HT1080 (cell line): ENCODE data around the gene BCL6B. TPM values are rescaled to one million over a fixed set of nuclear protein-coding genes. Genes with fewer than 3 reads are reported as not detected.
A peak's percentile ranks its signal among the peaks of the same experiment; 100 is the strongest.
"Not testable (repeated sequence)": the region's sequence is repeated elsewhere in the genome, so short reads cannot be mapped to it uniquely, and the experiment has no call there.

ENCODE experiments used
- DNase-seq: peaks from one replicate; pipeline ENCODE4 v3.0.0-alpha.2; 2015; ENCODE audit warnings: low read depth
- polyA plus RNA-seq, 2 experiments: library from polyadenylated mRNA; depleted of rRNA; stranded (reverse); fragments of >200 nt; gene quantifications; 2 replicates each; pipeline ENCODE4 v1.2.3, GENCODE V29; 2015
- total RNA-seq: library from RNA; depleted of rRNA; stranded (reverse); fragments of >200 nt; shearing (Covaris generic); gene quantifications from 2 replicates; pipeline ENCODE4 v1.2.3, GENCODE V29; 2014; rRNA removed

Gene BCL6B, protein sequence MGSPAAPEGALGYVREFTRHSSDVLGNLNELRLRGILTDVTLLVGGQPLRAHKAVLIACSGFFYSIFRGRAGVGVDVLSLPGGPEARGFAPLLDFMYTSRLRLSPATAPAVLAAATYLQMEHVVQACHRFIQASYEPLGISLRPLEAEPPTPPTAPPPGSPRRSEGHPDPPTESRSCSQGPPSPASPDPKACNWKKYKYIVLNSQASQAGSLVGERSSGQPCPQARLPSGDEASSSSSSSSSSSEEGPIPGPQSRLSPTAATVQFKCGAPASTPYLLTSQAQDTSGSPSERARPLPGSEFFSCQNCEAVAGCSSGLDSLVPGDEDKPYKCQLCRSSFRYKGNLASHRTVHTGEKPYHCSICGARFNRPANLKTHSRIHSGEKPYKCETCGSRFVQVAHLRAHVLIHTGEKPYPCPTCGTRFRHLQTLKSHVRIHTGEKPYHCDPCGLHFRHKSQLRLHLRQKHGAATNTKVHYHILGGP
- not detected in 2 replicates for total RNA-seq
- polyA plus RNA-seq (2015; cell fraction: cytosol; rRNA removed) = not detected in 2 replicates
- 0.05 TPM in 1 of 2 replicates, not detected in the other for polyA plus RNA-seq (2015; cell fraction: nucleus; rRNA removed)

DNA sequence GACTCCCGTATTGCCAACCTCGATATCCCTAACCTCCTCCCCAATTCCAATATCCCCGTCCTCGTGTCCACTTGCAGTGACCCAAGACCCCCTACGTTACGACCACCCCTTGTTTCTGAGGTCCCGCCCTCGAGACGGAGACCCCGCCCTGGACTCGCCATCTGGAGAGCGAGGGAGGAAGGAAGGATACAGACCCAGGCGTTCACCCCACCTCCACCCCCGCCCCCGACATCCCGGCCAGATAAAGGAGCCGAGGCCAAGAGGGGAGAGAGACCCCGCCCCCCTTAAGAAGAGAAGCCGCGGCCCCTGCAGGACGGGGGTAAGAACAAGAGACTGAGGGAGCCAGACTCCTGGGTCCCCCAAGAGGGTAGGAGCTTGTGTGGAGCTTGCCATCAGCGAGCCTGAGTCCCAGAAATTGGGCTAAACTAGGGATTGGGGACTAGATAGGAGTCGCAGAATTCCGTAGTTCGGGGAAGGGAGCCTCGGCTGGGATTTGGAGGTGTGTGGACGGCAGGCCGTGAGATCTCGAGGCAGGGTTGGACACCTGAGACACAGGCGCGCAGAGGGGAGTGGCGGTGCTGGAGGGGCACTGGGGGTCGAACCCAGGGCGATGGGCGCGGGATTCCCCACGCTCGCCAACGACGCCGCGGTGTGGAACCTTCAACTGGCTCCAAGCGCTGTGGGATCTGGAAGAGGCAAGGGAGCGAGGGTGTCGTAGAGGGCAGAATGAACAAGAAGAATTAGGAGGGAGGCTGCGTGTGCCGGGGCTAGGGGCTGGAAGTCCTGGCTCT is at the start of gene BCL6B:
TSS of gene BCL6B (plus strand) at position 270 of the 791 bp plus-strand sequence. CDS start 622 bp downstream, outside the sequence.
- DNase-seq = no peak

DNA sequence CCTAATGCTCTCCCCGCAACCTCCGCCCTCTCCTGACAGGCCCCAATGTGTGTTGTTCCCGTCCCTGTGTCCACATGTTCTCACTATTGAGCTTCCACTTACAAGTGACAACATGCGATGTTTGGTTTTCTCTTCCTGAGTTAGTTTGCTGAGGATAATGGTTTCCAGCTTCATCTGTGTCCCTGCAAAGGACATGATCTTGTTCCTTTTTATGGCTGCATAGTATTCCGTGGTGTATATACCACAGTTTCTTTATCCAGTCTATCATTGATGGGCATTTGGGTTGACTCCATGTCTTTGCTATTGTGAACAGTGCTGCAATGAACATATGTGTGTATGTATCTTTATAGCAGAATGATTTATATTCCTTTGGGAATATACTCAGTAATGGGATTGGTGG is 43.4 kb upstream of the BCL6B start:
- not testable (repeated sequence) for DNase-seq

DNA sequence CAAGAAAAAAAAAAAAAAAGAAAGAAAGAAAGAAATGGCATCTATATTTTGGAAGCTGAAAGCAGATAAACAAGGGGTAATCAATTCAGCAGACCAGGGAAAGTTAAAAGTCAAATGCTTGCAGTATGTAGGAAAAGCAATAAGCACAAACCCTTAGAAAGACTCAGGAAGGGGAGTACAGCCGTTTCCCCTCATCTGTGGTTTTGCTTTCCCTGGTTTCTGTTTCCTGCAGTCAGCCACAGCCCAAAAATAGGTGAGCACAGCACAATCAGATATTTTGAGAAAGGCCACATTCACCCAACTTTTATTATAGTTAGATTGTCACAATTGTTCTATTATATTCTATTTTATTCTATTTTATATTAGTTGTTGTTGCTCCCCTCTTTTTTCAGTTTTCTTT is 41.4 kb upstream of the BCL6B start:
- no peak for DNase-seq

DNA sequence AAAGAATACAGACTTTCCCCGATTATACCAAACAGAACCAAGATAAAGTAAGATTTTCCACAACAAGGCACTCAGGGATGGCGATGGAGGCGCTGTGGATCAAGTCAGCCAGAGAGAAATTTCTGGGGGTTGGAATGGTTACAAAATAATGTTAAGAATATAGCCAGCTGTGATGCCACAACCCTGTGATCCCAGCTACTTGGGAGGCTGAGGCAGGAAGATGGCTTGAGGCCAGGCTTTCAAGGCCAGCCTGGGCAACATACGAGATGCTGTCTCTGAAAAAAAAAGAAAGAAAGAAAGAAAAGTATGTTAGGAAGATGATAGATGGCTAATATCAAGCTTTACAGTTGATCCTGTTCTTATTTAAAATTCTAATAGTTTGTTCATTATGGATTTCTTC is 37.6 kb upstream of the BCL6B start:
- no peak for DNase-seq

DNA sequence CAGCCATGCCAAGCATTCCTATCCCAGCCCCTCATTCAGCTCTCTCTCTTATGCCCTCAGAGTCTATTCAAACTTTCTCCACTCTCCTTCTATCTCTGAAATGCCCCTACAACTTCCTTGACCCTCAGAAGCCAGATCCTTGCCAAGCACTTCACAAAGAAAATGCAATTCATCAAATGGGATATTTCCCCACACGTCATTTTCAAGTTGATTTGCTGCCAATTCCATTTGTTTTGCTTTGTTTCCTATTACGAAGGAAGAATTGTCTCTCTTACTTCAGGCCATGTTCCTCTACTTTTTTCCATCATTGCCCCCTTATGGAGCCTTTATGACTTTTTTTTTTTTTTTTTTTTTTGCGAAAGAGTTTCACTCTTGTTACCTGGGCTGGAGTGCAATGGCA is 36.2 kb upstream of the BCL6B start:
- no peak for DNase-seq

DNA sequence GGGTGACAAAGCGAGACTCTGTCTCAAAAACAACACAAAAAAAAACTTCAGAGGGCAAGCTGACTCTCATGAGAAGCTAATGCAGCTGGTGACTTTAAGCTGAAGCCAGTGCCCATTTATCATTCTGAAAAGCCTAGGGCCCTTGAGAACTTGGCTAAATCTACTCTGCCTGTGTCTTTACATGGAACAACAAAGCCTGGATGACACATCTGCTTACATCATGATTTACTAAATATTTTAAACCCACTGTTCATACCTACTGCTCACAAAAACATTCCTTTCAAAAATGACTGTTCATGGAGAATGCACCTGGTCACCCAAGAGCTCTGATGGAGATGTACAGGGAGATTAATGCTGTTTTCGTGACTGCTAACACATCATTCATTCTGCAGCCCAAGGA is 33.1 kb upstream of the BCL6B start:
- DNase-seq = no peak

DNA sequence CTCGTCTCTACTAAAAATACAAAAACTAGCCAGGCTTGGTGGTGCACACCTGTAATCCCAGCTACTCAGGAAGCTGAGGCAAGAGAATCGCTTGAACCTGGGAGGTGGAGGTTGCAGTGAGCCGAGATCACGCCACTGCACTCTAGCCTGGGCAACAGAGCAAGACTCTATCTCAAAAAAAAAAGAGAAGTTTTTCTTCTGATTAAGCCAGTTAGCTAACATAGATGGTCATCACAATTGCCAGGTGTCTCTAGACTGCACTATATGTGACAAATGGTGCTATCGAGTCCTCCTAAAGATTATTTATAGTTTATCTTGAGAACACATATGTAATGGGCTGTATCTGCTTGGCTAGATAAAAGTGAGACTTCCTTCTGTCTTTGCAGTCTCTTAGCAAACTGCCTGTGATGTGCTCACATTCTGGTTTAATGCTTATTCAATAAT is 29.2 kb upstream of the BCL6B start:
- not testable (repeated sequence) for DNase-seq

DNA sequence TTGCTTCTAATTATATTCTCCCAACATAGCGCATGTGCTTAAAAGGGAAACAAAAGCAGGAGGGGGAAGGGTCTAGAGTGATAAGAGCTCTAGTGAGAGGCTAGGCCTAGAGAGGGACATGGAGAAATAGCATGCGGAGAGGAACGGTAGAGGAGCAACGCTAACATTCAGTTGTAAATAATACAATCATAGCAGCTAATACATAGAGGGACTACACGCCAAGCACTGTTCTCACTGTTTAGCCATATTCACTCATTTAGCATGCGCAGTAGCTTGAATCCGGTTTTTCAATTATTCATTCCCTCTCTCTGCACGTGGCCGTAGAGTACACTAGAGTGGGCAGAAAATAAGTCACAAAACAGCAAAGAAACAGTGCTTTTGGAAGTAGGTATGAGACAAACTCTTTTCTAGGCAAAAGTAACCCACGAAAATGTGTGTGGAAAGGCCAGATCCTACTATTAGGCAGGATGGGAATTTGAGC is 28.7 kb upstream of the BCL6B start:
- DNase-seq = no peak

DNA sequence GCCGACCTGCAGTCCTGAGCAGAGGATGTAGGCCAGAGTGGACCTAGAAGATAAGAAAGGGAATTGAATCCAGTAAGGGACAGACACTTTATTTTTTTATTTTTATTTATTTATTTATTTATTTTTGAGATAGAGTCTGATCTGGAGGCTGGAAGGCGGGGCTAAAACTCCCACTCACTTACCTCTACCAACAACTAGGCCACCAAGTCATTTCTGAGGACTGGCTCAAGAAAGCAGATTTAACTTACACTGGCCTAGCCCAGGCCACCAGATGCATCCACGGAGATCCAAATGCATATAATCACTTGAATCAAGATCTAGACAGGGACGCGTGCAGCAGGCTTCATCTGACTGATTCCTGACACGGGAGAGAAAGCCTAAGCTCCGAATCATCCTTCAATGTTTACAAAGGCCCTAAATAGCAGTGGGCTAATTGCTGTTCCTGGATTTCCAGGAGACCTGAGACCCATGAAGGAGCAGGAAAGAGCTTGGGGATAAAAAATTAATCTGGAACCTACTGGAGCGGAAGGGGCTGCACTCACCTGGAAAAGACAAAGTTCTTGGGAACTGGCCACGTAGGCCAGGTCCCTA is 28.1 kb upstream of the BCL6B start:
- no peak for DNase-seq

DNA sequence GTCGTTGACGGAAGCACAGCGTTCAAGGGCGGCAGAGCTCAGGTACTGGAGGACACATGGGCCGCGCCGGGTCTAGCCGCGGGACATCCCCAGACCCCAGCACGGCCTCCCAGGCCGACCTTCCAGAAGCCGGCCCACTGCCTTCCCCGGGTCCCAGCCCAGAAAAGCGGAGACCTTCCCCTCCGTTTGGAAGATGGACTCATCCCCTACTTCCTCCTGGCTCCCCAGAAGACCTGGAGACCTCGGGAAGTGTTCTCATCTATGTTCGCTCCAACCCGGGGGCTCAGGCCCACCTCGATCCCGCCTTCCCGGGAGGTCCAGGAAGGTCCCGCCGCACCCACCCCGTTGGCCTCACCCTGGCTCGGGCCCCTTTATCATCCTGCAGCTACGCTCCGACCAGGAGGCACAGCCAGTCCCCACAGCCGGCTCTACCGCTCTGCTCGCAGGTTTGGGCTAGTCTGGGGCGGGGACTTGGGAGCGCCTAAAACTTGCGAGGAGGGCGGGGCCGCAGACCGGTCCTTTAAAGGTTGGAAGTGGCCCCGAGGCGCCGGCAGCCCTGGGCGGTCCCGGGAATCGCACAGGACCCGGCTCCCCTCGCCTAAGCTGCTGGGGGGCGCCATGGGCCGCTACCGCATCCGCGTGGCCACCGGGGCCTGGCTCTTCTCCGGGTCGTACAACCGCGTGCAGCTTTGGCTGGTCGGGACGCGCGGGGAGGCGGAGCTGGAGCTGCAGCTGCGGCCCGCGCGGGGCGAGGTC is 27.2 kb upstream of the BCL6B start, which contains the start of gene ALOX12:
TSS of gene ALOX12 (plus strand) at position 550 of the 756 bp plus-strand sequence. CDS start at position 619, 69 bp downstream.
- no peak for DNase-seq

DNA sequence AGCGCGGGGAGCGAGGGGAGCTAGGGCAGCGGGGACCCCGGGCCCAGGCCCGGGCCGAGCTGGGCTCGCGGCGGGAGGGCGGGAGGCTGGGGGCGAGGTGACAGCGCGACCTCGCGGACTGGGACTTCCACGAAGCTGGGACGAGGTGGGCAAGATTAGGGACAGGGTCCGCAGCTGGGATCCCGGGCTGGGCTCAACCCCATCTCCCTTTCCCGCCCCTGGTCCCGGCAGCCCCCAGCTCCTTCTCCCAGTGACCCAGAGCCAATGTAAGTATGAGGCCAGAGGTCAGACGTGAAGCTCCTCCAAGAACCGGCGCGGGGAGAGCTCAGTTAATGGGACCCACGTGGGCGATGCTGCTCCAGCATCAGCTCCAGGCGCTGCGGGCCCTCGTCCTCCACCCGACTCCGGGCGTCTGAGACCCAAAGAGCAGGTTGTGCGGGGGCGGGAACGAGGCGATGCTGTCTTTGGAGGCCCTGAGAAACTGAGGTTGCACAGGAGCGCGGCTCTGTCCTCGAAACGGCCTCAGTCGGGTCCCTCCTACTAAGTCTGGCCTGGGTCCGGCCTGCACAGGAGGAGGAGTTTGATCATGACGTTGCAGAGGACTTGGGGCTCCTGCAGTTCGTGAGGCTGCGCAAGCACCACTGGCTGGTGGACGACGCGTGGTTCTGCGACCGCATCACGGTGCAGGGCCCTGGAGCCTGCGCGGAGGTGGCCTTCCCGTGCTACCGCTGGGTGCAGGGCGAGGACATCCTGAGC is 26.4 kb upstream of the BCL6B start:
- no peak for DNase-seq

DNA sequence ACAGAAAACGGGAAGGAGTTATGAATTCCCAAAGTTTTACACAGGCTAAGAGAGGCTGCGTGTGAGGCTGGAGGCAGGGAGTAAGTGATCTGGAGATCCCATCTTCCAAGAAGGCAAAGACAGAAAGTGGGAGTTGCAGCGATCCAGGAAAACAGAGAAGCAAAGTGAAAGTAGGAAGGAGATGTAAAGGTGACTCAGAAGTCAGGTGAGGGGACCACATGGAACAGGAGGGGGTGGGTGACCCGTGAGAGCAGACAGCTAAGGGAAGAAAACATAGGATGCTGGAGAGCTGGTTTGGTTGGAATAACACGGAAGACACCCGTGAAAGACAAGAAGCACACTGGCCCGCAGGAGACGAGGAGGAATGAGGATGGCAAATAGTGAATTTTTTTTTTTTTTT is 25.7 kb upstream of the BCL6B start:
- DNase-seq = no peak

DNA sequence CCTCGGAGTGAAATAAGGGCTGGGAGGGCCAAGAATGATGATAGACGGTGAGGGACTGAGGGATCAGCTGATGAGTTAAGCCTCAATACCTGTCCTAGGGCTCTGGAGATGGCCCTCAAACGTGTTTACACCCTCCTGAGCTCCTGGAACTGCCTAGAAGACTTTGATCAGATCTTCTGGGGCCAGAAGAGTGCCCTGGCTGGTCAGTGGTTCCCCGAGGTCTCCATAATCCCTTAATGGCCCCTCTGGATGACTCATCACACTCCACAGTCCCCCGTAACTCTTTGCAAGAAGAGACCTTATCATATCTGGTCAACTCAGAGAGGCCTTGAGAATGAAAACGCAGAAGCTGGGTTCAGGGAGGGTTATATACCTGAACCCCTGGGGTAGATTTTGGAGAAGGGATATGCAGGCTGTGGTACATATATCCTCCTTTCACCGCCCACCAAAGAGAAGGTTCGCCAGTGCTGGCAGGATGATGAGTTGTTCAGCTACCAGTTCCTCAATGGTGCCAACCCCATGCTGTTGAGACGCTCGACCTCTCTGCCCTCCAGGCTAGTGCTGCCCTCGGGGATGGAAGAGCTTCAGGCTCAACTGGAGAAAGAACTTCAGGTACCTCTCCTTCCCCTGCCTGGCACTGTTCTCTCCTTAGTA is 23.9 kb upstream of the BCL6B start:
- DNase-seq = no peak

DNA sequence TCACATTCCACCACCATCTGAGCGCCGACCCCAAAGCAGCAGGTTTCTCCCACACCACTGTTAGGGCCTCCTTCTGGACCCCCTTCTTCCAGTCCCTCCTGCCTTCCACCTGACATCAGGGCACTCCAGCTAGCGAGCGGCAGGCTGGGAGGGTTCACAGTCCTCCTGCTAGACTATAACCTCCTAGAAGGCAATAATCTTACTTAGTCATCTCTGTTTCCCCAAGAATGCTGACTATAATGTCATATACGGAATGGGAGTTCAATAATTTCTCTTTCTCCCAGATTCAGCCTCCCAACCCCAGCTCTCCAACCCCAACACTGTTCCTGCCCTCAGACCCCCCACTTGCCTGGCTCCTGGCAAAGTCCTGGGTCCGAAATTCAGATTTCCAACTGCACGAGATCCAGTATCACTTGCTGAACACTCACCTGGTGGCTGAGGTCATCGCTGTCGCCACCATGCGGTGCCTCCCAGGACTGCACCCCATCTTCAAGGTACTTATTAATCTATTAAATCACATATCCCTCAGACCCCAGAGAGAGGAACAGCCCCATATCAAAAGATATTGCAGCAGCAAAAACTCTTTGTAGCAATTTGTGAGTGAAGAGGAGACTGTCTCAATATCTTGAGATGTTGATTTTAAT is 21.4 kb upstream of the BCL6B start:
- peak; percentile 29 for DNase-seq

DNA sequence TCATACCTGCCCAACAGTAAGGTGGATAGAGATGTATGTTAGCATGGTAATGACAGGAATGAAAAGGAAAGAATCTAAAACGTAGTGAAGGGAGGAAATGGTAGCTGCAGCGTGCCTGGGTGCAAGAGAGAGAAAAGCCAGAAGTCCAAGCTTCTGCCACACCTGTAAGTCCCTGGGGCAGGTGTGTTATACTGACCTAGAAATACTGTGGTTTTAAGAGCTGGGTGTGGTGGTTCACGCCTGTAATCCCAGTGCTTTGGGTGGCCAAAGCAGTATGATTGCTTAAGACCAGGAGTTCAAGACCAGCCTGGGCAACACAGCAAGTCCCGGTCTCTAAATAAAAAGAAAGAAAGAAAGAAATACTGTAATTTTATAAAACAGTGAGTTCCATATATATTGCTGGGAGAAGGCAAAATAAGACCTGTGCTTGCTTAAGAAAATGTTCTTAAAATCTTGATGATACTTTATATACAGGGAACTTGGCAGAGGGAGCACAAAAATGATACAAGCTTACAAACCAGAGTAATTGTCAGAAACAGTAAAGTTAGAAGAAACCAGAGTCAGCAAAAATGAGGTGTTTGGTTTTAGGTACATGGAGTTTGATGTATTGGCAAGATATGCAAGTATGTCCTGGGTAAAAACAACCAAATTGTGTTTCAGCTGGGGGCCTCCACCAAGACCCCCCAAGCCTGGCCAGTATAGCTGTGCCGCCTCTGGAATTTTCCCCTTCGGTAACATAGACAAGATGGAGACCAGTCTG is 20.4 kb upstream of the BCL6B start:
- DNase-seq = no peak

DNA sequence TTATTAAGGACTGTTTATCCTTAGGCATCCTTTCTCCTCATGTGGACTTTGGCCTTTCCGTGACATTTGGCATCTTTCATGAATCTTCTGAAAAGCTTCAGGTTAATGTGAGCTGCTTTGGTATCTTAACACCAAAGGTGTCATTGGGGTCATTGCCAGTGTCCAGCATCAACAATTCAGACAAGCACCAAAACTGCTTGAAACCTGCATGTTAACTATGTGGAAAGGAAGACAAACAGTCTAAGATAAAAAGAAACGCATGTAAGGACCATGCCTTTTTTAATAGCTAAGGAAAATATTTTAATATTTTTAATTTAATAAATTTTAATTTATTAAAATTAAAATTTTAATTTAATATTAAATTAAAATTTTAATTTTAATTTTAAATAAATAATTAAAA is 19.1 kb upstream of the BCL6B start:
- no peak for DNase-seq

DNA sequence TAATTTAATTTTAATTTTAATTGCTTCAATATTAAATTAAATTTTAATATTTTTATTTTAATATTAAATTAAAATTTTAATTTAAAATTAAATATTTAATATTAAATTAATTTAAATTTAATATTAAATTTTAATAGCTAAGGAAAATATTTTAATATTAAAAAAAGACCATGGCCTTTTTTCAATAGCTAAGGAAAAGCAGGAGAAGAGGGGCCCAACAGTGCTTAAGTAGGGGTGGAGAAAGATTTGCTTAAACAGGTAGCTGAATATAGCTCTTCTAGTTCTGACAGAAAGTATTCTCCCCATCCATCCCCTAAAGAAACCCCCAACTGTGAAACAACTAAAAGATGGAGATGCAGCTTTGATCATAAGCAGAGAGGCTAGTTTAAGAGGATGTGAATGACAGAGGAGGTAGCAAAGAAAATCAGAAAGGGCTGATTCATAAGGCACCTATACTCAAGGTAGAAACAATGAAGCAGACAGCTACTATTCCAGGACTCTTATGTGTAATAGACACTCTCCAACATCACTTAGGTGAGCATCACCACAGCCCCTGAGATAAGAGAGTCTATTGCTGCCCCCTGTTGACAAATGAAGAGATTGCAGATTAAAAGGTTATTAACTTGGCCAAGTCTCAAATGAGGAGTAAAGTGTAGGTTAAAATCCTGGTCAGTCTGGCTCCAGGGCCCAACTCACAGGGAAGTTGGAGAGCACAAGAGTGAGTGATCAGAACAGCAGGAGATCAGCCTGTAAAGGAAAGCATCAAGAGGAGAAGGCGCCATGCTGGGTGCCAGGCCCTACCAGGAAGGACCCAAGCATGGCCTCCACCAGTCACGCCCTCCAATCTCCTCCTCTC is 18.2 kb upstream of the BCL6B start:
- DNase-seq = peak; percentile 66
